Fibroblast of lung (primary cell): ENCODE data around the gene TNS1. TPM values are rescaled to one million over a fixed set of nuclear protein-coding genes. Genes with fewer than 3 reads are reported as not detected.

Source experiments
- DNase-seq, 2 donors: peaks; one replicate each; pipeline versions ENCODE4 v3.0.0 to v3.0.0-alpha.2; 2010; ENCODE audit warnings: low read depth in 2 of 2
- H2AFZ ChIP-seq: 2 replicates; pipeline ENCODE4 v1.5.1; 2012; ENCODE audit warnings: low read length, control low read depth, inconsistent platforms
- H3K27ac ChIP-seq: 2 replicates; pipeline ENCODE4 v1.5.1; 2011; ENCODE audit warnings: low read length, control low read depth; ENCODE audit not compliant: insufficient read depth
- H3K27me3 ChIP-seq: 2 replicates; pipeline ENCODE4 v1.5.1; 2011; ENCODE audit warnings: mild to moderate bottlenecking, low read length; ENCODE audit not compliant: control insufficient read depth, insufficient read depth
- H3K36me3 ChIP-seq: 2 replicates; pipeline ENCODE4 v1.5.1; 2011; ENCODE audit warnings: low read length; ENCODE audit not compliant: control insufficient read depth, insufficient read depth
- H3K4me1 ChIP-seq: 2 replicates; pipeline ENCODE4 v1.5.1; 2011; ENCODE audit warnings: low read length; ENCODE audit not compliant: control insufficient read depth, insufficient read depth; ENCODE audit errors: extremely low read depth
- H3K4me2 ChIP-seq: 2 replicates; pipeline ENCODE4 v1.5.1; 2011; ENCODE audit warnings: low read length, control low read depth; ENCODE audit not compliant: insufficient read depth; ENCODE audit errors: extremely low read depth
- H3K4me3 ChIP-seq, 4 experiments: fragments of 200-600 bp in 1 of 4; sonication (generic) in 1 of 4; replicated peaks in 1 of 4; 2 replicates each; pipeline ENCODE4 v1.5.1; 2011 to 2016; ENCODE audit warnings: low read length in 4 of 4, low read depth in 3 of 4, mild to moderate bottlenecking in 3 of 4, control low read depth in 2 of 4, inconsistent platforms in 1 of 4, mixed read lengths in 1 of 4; ENCODE audit not compliant: insufficient read depth in 1 of 4; ENCODE audit errors: control extremely low read depth in 1 of 4
- H3K79me2 ChIP-seq: 2 replicates; pipeline ENCODE4 v1.5.1; 2012; ENCODE audit warnings: mild to moderate bottlenecking, low read length, inconsistent platforms; ENCODE audit not compliant: control insufficient read depth, insufficient read depth
- H3K9ac ChIP-seq: 2 replicates; pipeline ENCODE4 v1.5.1; 2011; ENCODE audit warnings: mild to moderate bottlenecking, low read length, control low read depth; ENCODE audit not compliant: insufficient read depth
- H3K9me3 ChIP-seq: 2 replicates; pipeline ENCODE4 v1.5.1; 2012; ENCODE audit warnings: low read depth, low read length; ENCODE audit not compliant: control insufficient read depth, insufficient read depth
- H4K20me1 ChIP-seq: 2 replicates; pipeline ENCODE4 v1.5.1; 2011; ENCODE audit warnings: low read length; ENCODE audit not compliant: control insufficient read depth, insufficient read depth; ENCODE audit errors: extremely low read depth
- EZH2 ChIP-seq: IDR thresholded peaks from 2 replicates; pipeline ENCODE4 v1.5.1; 2012; ENCODE audit warnings: low read length, control low read depth, mild to moderate bottlenecking; ENCODE audit errors: missing control alignments
- polyA plus RNA-seq, 2 donors: library from polyadenylated mRNA; depleted of rRNA in 1 of 2; stranded (reverse) in 1 of 2; unstranded in 1 of 2; fragments of >200 nt; gene quantifications; 2 replicates each; pipeline ENCODE4 v1.2.1, GENCODE V29; 2011 to 2012; ENCODE audit warnings: missing spikeins in 1 of 2
- total RNA-seq: library from RNA; depleted of rRNA; stranded (reverse); fragments of >200 nt; gene quantifications from 2 replicates; pipeline ENCODE4 v1.2.1, GENCODE V29; 2014
- TF ChIP-seq, protein P1 (sequence below), 2 donors: IDR thresholded peaks in 1 of 2; conservative IDR thresholded peaks in 1 of 2; 1 replicate in 1 of 2; 2 replicates in 1 of 2; pipeline ENCODE4 v1.5.1; 2011 to 2012; ENCODE audit warnings: low read length in 2 of 2, control low read depth in 1 of 2, inconsistent platforms in 1 of 2, low read depth in 1 of 2, mild to moderate bottlenecking in 1 of 2

TNS1 gene
- total and polyA plus RNA-seq, 2 donors (not counting 1 experiment from before 2014, with no cell fraction given): 44.4 to 47.1 TPM

DNA sequence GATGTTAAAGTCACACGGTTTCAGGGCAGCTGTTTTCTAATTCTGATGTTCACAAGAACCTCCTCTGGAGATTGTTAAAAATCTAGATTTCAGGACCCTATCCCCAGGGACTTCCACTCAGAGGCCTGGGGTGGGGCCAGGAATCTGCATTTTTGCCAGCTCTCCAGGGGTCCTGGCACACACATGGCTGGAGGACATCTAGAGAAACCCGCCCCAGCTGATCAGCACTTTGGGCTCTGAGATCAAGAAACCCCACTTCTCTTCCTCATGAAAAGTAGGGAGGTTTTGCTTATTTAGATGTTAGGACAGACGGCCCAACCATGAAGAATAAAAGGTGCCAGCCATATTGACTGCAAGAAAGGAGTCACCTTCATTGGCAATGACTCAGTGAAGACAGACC lies 148.8 kb downstream of the TNS1 start:
- DNase-seq: no peak
- Histone ChIP-seq H2AFZ (no peak overlapping the region), H3K4me1 (peaks cover 52% of the 10 kb centered on the region), H3K9ac (no peak overlapping the region), H4K20me1 (no peaks in the 10 kb centered on the region), H3K36me3 (peaks cover 2% of the 10 kb centered on the region), H3K4me3 (no peak overlapping the region), H3K4me2 (no peak overlapping the region), H3K27ac (no peak overlapping the region), H3K79me2 (no peaks in the 10 kb centered on the region), H3K27me3 (no peaks in the 10 kb centered on the region), H3K9me3 (no peaks in the 10 kb centered on the region)
- TF ChIP-seq, protein P1, sequence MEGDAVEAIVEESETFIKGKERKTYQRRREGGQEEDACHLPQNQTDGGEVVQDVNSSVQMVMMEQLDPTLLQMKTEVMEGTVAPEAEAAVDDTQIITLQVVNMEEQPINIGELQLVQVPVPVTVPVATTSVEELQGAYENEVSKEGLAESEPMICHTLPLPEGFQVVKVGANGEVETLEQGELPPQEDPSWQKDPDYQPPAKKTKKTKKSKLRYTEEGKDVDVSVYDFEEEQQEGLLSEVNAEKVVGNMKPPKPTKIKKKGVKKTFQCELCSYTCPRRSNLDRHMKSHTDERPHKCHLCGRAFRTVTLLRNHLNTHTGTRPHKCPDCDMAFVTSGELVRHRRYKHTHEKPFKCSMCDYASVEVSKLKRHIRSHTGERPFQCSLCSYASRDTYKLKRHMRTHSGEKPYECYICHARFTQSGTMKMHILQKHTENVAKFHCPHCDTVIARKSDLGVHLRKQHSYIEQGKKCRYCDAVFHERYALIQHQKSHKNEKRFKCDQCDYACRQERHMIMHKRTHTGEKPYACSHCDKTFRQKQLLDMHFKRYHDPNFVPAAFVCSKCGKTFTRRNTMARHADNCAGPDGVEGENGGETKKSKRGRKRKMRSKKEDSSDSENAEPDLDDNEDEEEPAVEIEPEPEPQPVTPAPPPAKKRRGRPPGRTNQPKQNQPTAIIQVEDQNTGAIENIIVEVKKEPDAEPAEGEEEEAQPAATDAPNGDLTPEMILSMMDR (conservative IDR thresholded peaks at IDR 0.05 in 1 of 2, IDR thresholded peaks at IDR 0.05 in 1 of 2; ENCODE audit: low read depth in 1 of 2, low read length in 2 of 2): no peak
- TF ChIP-seq EZH2: no peak

DNA sequence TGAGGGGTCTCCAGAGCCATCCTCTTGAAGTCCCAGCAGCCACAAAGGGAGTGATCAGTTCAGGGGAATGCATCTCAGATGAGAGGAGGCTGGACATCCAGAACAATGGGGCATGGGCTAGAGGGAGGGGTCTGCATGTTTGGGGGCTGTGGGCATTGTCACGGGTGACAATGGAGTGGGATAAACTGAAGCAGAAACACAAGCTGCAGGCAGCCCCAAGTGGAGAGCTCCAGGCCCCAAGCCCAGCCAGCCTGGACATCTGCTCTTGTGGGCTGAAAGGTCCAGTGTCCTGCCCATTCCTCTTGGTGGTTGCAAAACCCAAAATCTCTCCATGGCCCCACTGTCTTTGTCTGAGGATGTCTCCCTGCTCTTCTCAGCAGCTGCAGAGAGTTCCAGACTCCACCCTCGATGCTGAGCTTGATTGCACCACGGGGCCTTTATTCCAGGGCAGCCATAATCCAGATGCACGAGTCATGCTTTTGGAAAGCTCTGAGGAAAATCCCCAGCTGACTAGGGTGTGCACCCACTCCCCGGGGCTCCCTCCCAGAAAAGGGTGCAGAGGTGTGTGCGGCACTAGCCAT lies 149.4 kb downstream of the TNS1 start:
- Histone ChIP-seq H4K20me1 (no peaks in the 10 kb centered on the region), H3K79me2 (no peaks in the 10 kb centered on the region), H3K9ac (no peak overlapping the region)

DNA sequence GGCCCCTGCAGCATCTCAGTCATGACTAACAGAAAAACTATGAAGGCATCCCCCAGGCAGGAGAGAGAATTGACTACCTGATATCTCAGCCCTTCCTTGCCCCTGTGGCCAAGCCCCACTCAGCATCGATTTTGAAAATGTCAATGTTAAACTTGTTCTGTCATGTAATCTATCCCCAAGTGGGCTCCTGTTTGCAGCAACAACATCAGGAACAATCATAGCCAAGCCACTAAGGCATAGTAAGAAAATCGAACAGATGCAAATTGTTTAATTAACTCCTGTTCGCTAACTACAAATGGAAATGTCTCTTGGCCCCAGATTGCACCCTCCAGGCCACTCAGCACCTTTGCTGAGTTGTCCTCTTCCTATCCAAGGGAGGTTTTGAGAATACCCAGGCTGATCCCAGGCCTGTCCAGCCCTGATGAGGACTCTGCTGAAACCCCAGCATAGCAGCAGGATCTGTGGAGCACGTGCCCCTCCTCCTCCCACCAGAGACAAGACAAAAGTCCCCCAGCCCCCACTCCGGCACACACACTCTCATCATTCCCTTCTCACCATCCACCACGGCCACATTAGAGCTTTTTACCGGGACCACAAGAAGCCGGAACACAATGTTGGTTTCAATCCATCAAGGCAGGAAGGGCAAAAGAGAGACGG lies 150.1 kb downstream of the TNS1 start:
- Histone ChIP-seq H3K4me1 (peaks cover 44% of the 10 kb centered on the region), H3K9ac (no peak overlapping the region), H3K9me3 (no peaks in the 10 kb centered on the region), H3K4me2 (no peak overlapping the region), H3K79me2 (no peaks in the 10 kb centered on the region), H3K4me3 (no peak overlapping the region), H2AFZ (no peak overlapping the region), H3K27ac (no peak overlapping the region), H4K20me1 (no peaks in the 10 kb centered on the region), H3K36me3 (peaks cover 9% of the 10 kb centered on the region), H3K27me3 (no peaks in the 10 kb centered on the region)
- DNase-seq: no peak
- TF ChIP-seq EZH2: no peak
- TF ChIP-seq, protein P1 (conservative IDR thresholded peaks at IDR 0.05 in 1 of 2, IDR thresholded peaks at IDR 0.05 in 1 of 2; ENCODE audit: low read depth in 1 of 2, low read length in 2 of 2): no peak

More for the DNA sequence above, 149.4 kb downstream of the TNS1 start:
- H3K27me3 ChIP-seq: no peaks in the 10 kb centered on the region
- no peaks in the 10 kb centered on the region for H3K9me3 ChIP-seq
- peak; percentile 30 to 82 for DNase-seq
- H3K27ac ChIP-seq: no peak overlapping the region
- peaks cover 6% of the 10 kb centered on the region for H3K36me3 ChIP-seq
- H3K4me1 ChIP-seq: peaks cover 51% of the 10 kb centered on the region
- no peak overlapping the region for H3K4me2 ChIP-seq
- TF ChIP-seq, protein P1 (conservative IDR thresholded peaks at IDR 0.05 in 1 of 2, IDR thresholded peaks at IDR 0.05 in 1 of 2; ENCODE audit: low read depth in 1 of 2, low read length in 2 of 2): no peak
- no peak for TF ChIP-seq EZH2
- H2AFZ ChIP-seq: no peak overlapping the region
- no peak overlapping the region for H3K4me3 ChIP-seq
